Panc1 (cell line): ENCODE measurements around the gene CREB5.

Source experiments
- CTCF ChIP-seq: fragments of 450-650 bp; IDR thresholded peaks from 2 replicates; pipeline ENCODE4 v1.5.1; 2017; ENCODE audit warnings: mild to moderate bottlenecking
- POLR2AphosphoS5 ChIP-seq: IDR thresholded peaks from 2 replicates; pipeline ENCODE4 v1.6.1; 2012; ENCODE audit warnings: mild to moderate bottlenecking, low read depth, low read length, moderate library complexity
- REST ChIP-seq, 2 experiments: IDR thresholded peaks; 2 replicates each; pipeline ENCODE4 v1.6.1; 2011 to 2012; ENCODE audit warnings: low read depth in 2 of 2, control low read depth in 1 of 2, low read length in 1 of 2, mild to moderate bottlenecking in 1 of 2, moderate library complexity in 1 of 2; ENCODE audit not compliant: insufficient read depth in 1 of 2
- SIN3A ChIP-seq: IDR thresholded peaks from 2 replicates; pipeline ENCODE4 v1.6.1; 2012; ENCODE audit warnings: low read depth, mild to moderate bottlenecking, low read length, moderate library complexity, borderline replicate concordance; ENCODE audit not compliant: insufficient read depth

- TF ChIP-seq CTCF (no peak), POLR2AphosphoS5 (no peak), REST (IDR thresholded peaks at IDR 0.05; ENCODE audit: insufficient read depth in 1 of 2, low read depth in 2 of 2, low read length in 1 of 2) (no peak), SIN3A (no peak)
Measured at GRCh38 chr7:28433699-28434219, 21.4 kb downstream of the CREB5 start.
